ENCODE data around the gene C20orf144. TPM values are rescaled to one million over a fixed set of nuclear protein-coding genes. Genes with fewer than 3 reads are reported as not detected.

The C20orf144 gene
- total RNA-seq, 1 donor from 2014 or later = not detected

DNA sequence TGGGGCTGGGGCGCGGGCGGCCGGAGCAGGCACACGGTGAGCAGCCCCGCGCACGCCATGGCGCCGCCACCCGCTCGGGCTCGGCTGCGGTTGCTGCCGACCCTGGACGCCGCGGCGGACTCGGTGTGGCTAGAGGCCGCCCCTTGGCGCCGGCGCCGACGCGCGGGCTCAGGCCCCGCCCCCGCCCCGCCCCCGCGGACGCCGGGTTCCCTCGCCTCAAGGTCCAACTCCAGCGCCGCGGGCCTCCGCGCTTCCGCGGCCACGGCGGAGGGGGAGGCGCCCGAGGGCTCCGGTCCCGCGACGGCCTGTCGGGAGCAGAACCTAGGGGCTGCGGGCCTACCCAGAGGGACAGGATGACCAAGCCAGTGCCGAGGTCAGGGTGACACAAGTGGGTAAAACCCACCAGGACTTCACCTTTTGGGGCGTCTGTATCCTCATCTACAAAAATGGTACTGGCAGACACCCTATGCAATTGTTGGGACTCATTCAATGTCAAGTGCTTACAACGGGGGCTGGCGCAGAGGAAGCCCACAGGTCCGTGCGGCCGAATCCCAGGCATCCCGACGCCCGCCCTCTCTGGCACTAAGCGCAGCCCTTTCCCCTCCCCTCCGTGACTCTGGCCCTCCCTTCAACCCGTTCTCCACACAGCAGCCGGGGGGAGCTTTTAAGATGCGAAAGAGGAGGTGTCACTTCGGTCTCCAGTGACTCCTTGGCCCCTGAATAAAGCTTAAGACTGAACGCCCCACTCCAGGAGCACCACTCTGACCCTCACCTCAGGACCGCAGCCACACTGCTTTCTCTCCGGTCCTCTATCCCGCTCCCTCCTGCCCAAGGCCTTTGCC lies 12.4 kb downstream of the C20orf144 start, which contains the start of gene NECAB3:
Gene NECAB3, minus strand, starts transcription at position 135 of the 842 bp plus-strand sequence. Its CDS starts 76 bp downstream, at position 59.
- H3K4me3 ChIP-seq (ENCODE audit: low read depth, low read length) = peak within 1 kb of the TSS; percentile 86
- no peak for DNase-seq (ENCODE audit: low read depth)
- TF ChIP-seq, protein P1, sequence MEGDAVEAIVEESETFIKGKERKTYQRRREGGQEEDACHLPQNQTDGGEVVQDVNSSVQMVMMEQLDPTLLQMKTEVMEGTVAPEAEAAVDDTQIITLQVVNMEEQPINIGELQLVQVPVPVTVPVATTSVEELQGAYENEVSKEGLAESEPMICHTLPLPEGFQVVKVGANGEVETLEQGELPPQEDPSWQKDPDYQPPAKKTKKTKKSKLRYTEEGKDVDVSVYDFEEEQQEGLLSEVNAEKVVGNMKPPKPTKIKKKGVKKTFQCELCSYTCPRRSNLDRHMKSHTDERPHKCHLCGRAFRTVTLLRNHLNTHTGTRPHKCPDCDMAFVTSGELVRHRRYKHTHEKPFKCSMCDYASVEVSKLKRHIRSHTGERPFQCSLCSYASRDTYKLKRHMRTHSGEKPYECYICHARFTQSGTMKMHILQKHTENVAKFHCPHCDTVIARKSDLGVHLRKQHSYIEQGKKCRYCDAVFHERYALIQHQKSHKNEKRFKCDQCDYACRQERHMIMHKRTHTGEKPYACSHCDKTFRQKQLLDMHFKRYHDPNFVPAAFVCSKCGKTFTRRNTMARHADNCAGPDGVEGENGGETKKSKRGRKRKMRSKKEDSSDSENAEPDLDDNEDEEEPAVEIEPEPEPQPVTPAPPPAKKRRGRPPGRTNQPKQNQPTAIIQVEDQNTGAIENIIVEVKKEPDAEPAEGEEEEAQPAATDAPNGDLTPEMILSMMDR (conservative IDR thresholded peaks at IDR 0.05; ENCODE audit: low read depth, low read length) = no peak

DNA sequence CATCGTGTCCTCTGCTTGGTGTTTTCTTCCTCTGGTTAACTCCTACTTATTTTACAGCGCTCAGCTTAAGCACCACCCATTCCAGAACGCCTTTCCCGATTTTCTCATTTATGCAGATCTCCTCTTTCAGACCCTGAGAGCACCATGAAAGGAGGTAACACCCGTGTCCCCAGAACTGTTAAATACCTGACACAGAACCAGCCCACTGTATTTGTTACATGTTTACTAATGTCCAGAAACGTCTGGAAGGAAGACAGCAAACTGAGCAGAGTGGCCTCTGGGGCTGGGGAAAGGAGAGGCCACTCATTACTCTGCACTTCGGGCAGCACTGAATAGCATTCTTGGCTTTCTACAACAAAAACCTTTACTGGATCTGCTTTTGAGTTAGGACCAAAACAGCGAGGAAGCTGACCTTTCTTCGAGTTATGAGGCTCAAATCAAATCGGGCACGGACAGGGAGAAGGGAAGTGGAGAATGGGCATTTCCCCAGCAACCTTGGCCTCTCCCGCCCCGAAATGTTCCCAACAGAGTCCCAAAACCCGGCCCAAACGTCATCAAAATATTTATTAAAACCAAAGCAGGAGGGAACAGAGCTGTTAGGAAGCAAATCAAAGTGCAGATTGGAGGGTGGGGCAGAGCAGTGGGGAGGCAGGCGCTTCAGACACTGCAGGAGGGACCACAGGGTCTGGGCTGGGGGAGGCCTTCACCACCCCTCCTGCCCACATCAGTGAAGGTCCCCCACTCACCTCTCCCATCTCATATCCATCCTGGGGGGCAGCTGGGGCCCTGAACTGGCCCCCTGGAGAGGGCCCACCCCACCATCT lies 13.2 kb downstream of the C20orf144 start:
- DNase-seq (ENCODE audit: low read depth) = no peak
- TF ChIP-seq, protein P1 (conservative IDR thresholded peaks at IDR 0.05; ENCODE audit: low read depth, low read length) = no peak
- H3K4me3 ChIP-seq (ENCODE audit: low read depth, low read length) = peak overlapping the region; percentile 73

DNA sequence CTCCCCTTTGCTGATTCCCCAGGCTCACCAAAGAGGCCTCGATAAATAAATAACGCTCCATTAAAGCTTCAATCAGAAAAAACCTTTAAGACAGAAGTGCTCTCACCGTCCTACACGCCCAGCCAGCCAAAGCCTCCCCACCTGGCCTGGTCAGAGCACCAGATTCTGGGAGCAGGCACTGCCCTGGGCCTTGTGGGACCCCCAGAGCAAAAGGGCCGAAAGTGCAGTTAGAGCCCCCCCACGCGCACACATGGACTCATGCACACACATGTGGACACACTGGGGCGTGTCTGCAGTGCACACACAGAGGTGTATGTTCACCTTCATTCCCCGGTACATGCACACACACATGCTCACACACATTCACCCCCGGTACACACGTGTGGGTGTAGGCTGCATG lies 14.0 kb downstream of the C20orf144 start:
- H3K4me3 ChIP-seq (ENCODE audit: low read depth, low read length) = no peak overlapping the region
- DNase-seq (ENCODE audit: low read depth) = no peak
- TF ChIP-seq, protein P1 (conservative IDR thresholded peaks at IDR 0.05; ENCODE audit: low read depth, low read length) = no peak

DNA sequence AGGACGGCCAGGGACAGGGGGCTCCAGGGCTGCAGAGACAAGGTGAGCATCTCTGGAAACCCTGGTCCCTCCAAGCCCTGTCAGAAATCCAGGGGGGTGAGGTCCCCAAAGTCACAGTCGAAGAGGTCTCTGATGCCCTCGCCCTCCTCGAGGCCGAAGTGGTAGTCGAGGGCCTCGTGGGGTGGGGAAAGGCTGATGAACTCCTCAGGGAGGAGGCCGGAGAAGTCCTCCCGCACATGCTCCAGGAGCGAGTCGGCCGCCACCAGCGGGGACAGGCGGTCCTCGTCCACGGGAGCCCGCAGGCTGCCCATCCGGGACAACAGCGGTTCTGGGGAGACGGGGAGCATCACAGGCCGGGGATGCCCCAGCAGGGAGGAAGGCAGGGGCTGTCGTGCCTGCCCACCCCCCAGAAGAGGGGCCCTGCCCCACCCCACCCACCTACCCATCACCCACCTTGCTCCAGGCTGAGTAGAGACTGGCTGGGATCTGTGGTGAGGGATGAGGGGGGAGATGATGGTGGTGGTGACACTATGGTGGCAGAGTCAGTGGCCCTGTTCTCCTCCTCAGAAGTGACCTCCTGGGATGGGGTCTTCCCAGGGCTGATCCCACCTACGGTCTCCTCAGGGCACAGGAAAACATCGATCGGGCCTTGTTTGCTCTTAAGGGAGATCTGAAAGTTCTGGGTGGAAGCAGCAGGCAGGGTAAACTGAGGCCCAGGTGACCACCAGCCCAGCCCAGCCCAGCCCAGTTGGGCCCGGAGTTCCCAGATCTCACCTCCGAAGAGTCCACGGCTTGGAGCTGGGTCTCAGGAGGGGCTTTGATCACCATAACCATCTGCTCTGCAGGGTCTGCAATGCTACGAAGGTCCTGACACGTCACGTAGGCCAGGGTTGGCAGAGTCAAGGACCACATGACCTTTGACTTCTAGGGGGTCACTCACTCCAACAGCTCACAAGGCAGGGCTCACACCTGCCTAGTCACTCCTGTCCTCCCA lies 14.8 kb downstream of the C20orf144 start:
- TF ChIP-seq, protein P1 (conservative IDR thresholded peaks at IDR 0.05; ENCODE audit: low read depth, low read length) = no peak
- H3K4me3 ChIP-seq (ENCODE audit: low read depth, low read length) = no peak overlapping the region
- DNase-seq (ENCODE audit: low read depth) = no peak

DNA sequence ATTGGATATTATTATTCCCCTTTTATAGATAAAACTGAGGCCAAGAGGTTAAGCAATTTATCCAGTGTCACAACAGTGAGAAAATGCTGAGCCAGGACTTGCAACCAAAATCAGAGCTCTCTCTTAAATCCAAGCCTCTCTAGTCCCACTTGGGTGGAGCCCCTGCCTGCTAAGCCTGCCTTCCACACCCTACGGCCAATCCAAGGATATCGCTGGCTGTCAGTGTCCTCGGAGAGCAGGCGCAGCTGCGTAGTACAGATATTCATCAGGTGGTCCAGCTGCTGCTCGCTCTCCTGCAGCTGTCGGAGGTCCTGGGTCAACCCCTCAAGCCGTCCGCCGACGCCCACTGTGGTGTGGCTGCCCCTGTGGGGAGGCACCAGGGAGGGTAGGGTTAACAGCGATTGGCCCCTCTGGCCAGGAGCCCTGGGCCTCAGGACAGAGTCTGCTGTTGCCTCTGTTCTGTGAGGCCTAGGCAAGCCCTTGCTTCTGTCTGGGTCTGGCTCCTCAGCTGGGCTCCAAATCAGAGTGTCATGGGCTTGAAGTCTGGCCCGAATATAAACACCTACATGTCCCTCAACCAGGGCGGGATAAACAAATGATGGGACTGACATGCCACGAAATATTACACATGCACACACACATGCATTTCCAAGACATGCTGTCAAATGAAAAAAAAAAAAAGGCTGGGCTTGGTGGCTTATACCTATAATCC lies 16.0 kb downstream of the C20orf144 start:
- no peak overlapping the region for H3K4me3 ChIP-seq (ENCODE audit: low read depth, low read length)
- TF ChIP-seq, protein P1 (conservative IDR thresholded peaks at IDR 0.05; ENCODE audit: low read depth, low read length) = no peak
- no peak for DNase-seq (ENCODE audit: low read depth)
